ENCODE results near the gene GARIN5B. TPM values are rescaled to one million over a fixed set of nuclear protein-coding genes. Genes with fewer than 3 reads are reported as not detected.

Gene GARIN5B
- not detected in 2 replicates for total RNA-seq

DNA sequence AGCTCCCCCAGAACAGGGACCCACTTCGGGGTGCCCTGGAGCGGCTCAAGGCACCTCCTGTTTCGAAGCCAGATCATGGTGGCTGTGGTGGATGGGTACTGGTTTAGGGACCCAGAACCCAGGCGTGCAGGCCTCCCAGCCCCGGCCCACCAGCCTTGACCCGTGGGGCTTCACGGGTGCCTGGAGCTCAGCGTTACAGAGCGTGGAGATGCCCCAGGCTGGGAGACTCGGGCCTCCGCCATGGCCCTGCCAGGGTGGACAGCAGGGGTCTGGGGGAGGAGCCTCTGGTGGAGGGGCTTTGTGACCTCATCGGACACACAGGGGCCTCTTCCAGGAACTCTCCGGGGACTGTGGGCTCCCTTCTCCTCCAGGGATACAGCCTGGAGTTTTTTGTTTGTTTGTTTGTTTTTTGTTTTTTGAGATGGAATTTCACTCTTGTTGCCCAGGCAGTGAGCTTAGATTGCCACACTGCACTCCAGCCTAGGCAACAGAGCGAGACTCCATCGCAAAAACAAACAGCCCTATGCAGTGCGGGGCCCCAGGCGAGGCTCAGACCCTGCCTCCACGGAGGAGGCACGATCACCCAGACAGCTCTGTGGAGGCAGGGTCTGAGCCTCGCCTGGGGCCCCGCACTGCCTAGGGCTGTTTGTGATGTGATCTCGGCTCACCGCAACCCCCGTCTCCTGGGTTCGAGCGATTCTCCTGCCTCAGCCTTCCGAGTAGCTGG, at the start of gene GARIN5B:
TSS of gene GARIN5B (minus strand) at position 271 of the 727 bp plus-strand sequence. CDS start at position 77, 194 bp downstream.

DNA sequence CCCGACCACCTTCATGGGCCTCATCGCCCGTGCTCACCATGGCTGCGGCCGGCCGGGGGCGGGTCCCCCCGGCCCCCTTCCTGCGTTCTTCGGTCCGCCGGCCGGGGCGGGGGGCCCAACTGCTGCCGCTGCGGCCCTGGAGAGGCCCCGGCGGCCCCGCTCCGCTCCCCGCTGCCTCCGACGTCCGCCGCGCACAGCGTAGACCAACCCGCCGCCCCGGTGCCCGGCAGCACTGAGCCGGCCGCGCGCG, 44.4 kb upstream of the GARIN5B start, which contains the start of gene UBE2S:
TSS of gene UBE2S (minus strand) at position 239 of the 250 bp plus-strand sequence. CDS start at position 40, 199 bp downstream.

DNA sequence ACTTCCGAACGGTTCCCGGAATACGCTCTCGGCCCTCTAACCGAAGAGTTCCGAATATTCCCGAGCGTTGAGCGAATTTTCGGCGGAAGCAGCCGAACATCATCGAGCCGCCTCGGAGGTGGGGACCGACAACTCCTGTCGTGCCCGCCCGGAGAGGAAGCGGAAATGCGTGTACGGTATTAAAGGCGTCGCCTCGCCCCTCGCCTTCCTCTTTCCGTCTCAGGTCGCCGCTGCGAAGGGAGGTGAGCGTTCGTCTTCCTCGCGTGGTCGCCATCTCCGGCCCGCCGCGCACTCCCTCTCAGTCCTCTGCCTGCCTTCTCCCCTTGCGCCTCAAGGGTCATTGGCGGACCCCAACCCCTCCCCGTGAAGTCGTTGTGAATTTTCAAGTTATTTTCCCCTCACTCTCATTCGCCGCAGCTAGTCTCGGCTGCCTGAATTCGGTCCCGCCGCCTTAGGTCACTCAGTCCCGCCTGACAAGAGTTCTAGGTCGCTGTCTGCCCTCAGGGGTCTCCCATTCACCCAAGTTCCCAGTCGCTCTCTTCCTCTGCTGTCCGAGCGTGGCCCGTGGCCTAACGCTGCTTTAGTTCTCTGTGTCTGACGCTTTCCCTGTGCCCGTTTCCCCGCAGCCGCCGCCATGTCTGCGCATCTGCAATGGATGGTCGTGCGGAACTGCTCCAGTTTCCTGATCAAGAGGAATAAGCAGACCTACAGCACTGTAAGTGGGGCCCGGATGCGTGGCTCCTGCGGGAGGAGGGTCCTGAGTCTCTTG, 22.8 kb upstream of the GARIN5B start, which contains the start of gene RPL28:
TSS of gene RPL28 (plus strand) at position 209 of the 769 bp plus-strand sequence. CDS start at position 635, 426 bp downstream.

DNA sequence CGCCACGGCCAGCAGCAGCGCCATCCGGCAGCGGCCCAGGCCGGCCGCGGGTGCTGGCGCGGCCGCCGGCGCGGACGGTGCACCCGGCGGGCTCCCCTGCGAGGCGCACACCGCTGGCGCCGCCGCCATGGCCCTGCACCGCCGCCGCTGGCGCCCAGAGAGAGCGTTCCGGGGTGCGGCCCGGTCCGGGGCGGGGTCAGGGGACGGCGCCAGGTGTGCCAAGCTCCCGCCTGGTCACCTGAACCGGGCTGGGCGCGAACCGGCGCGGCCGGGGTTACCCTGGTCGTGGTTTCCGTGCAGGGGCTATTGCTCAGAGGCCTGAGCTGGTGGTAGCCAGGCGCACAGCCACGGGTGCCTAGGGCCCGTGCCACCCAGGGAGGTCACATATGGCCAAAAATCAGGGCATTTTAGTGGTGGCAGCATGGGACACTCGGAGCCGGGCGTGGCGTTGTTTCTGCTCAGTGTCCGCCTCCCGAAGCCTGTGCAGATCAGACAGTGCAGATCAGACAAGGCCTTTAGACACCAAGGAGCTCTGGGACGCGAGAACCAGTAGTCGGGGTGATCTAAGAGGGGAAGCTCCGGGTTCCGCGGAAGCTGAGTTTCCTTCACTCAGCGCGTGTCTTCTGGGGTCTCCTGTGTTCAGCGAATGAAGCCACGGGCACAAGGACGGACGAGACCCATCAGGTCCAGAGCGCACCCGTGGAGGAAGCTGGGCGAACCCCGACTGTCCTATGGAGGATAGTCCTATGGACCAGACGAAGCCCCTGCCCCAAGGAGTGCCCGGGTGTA, 21.3 kb upstream of the GARIN5B start, which contains the start of gene TMEM238:
TSS of gene TMEM238 (minus strand) at position 162 of the 789 bp plus-strand sequence. CDS start at position 129, 33 bp downstream.

DNA sequence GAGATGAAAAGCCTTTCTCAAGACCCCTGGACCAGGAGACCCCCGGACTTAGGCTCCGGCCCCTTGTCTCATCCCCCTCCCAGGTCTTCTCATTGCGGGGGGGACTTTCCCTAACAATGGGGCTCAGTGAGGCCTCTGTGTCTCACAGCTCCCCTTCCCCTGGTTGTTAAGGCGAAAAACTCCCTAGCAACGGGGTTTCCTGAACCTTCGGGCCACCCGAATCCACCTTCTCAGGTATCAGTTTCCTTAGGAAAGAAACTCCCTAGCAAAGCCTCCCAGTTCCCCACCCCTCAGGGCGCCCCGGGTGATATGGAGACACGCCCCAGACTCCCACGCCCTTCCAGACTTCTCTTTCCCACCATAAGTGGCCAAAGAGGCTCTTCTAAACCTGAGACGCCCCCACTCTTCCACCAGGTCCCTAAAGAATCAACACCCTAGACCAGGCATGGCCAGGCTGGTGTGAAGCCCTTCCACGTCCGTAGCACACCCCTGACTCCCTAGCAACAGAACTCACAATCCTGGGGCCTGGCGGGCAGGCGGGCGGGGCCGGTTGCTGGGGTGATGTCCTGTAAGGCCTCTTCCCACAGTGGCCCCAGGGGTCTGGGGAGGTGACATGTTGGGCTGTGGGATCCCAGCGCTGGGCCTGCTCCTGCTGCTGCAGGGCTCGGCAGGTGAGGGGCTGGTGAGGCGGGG, 13.3 kb upstream of the GARIN5B start, which contains the start of gene TMEM190:
TSS of gene TMEM190 (plus strand) at position 586 of the 693 bp plus-strand sequence. CDS start at position 614, 28 bp downstream.

DNA sequence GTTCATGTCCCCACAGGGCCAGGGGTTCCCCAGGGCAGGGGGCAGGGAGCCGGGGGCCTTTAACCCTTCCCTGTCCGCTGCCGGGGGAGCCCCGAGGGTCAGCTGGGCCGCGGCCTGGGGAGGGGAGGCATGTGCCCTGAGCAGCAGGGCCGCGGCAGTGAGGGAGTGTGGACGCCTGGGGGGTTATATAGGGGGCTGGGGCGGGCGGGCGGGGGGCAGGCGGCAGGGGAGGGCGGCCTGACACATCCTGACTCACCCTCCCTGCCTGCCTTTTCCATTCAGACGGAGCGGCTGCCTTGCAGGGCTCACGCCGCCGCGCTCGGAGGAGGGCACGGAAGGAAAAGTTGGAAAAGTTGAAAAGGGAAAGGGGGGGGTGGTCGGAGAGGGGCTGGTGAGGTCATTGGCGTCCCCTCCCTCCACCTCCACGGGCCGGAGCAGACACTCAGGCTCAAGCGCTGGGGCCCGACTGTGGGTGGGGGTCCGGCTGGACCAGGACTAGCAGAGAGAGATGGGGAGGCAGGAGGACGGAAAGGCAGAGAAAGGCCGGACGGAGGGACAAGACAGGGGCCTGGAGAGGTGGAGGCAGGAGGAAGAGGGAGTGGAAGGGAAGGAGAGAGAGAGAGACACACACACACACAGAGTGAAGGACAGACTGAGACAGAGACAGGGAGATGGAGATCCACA, 7.4 kb upstream of the GARIN5B start, which contains the start of gene IL11:
TSS of gene IL11 (minus strand) at position 159 of the 684 bp plus-strand sequence. CDS start at position 6, 153 bp downstream.

DNA sequence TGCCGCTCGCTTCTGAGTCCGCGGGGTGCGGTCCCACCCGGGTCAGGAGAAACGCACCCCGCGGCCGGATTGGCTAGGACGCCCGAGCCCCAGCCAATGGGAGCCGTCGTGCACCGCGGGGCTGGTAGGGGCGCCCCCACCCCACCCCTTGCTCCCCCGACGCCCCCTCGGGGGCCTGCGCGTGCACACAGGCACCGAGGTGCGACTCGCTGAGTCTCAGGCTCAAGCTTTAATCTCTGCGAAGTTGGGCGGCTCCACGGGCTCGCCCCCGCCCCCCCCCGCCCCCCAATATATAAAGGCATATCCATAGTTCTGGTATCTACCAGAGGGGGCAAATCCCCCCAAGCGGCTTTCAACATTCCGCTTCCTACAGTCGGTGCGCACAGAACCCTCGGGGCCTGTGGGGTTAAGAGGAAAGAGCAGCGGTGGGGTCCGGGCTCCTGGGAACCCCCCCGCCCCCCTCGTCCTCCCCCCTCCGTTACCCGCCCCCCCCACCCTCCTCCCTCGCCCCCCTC, 8.3 kb downstream of the GARIN5B start, which contains the start of gene COX6B2:
TSS of gene COX6B2 (minus strand) at position 22 of the 515 bp plus-strand sequence. CDS start 198 bp downstream, outside the sequence.

DNA sequence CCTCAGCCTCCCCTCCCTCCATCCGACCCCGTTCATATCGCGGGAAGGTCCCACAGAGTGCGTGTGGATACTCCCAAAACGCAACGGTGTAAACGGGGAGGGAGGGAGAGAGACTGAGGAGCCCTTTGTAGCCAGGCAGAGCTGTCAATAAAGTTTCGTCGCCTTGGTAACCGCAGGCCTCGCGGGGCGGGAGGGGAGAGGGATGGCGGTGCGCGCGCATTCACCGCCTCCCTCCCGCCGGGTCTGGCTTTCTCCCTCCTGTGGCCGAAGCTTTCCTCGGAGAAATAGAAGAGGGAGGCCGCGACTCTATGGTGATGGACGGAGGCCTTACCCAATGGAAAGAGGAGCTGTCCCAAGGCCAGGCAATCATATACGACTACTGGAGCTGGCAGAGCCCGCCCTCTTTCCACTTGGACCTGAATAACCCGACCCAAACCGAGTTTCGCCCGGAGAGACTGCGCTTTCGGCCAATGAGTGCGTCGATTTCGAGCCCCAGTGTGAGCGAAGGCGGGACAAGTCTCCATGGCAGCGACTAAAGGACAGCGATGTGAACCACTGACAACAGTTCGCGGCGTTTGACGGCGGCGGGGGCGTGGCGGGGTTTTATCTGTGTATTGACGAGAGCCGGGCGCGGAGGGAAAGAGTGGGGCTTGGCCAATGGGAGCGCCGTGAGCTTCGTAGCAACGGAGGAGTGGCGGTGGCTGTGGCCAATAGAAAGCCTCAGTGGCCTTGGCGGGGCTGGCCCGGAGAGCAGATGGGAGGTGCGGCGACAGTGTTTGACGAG, 23.8 kb downstream of the GARIN5B start, which contains the start of gene KMT5C:
TSS of gene KMT5C (plus strand) at position 772 of the 784 bp plus-strand sequence. CDS start 2,061 bp downstream, outside the sequence.

DNA sequence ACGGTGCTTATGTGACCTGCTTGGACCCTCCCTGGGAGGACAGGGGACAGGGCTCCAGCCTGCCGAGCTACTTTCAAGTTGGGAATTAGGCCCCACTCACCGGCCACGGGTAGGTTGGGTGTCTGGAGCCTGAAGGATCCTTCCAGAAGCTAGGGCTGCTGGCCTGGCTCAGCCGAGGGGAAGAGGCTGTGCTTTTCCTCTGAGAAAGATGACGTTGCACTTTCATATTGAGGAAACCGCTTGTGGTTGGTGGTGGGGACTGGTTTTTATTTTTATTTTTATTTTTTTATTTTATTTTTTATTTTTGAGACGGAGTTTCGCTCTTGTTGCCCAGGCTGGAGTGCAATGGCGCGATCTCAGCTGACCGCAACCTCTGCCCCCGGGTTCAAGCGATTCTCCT, 37.9 kb downstream of the GARIN5B start, which contains the start of gene TMEM150B:
TSS of gene TMEM150B (minus strand) at position 170 of the 400 bp plus-strand sequence. CDS start 4,305 bp downstream, outside the sequence.

Other genes starting within 250 kb of the GARIN5B start
- 58.8 and 64.1 TPM in 2 replicates for gene PPP1R12C, start 245.6 kb downstream of the GARIN5B start, total RNA-seq
- 0.79 and 3.1 TPM in 2 replicates for gene TNNT1, start 214.1 kb downstream of the GARIN5B start, total RNA-seq
- not detected in 2 replicates for gene TNNI3, start 205.5 kb downstream of the GARIN5B start, total RNA-seq
- gene DNAAF3, start 196.6 kb downstream of the GARIN5B start, total RNA-seq = 0.79 and 1.8 TPM in 2 replicates
- not detected in 2 replicates for gene SYT5, start 183.0 kb downstream of the GARIN5B start, total RNA-seq
- gene PTPRH, start 153.8 kb downstream of the GARIN5B start, total RNA-seq = 3.1 and 5.3 TPM in 2 replicates
- 0.27 and 1.7 TPM in 2 replicates for gene TMEM86B, start 134.5 kb downstream of the GARIN5B start, total RNA-seq
- gene PPP6R1, start 104.2 kb downstream of the GARIN5B start, total RNA-seq = 44.7 and 51.5 TPM in 2 replicates
- 44.3 and 63.8 TPM in 2 replicates for gene HSPBP1, start 83.2 kb downstream of the GARIN5B start, total RNA-seq
- gene BRSK1, start 79.3 kb downstream of the GARIN5B start, total RNA-seq = 0.25 and 0.27 TPM in 2 replicates
- gene TMEM150B, start 37.9 kb downstream of the GARIN5B start, total RNA-seq = not detected in 2 replicates
- gene KMT5C, start 23.4 kb downstream of the GARIN5B start, total RNA-seq = 6.3 and 6.6 TPM in 2 replicates
- gene COX6B2, start 8.5 kb downstream of the GARIN5B start, total RNA-seq = not detected in 2 replicates
- not detected in 2 replicates for gene IL11, start 7.2 kb upstream of the GARIN5B start, total RNA-seq
- gene TMEM190, start 13.6 kb upstream of the GARIN5B start, total RNA-seq = not detected in 2 replicates
- not detected in 2 replicates for gene TMEM238, start 21.0 kb upstream of the GARIN5B start, total RNA-seq
- 251 and 353 TPM in 2 replicates for gene RPL28, start 22.7 kb upstream of the GARIN5B start, total RNA-seq
- gene UBE2S, start 44.5 kb upstream of the GARIN5B start, total RNA-seq = 153 and 158 TPM in 2 replicates
- not detected in 2 replicates for gene SHISA7, start 80.0 kb upstream of the GARIN5B start, total RNA-seq
- 73.3 and 78.3 TPM in 2 replicates for gene ISOC2, start 98.4 kb upstream of the GARIN5B start, total RNA-seq
- gene C19orf85, start 101.5 kb upstream of the GARIN5B start, total RNA-seq = not detected in 2 replicates
- 3.9 and 8.3 TPM in 2 replicates for gene ZNF628, start 113.4 kb upstream of the GARIN5B start, total RNA-seq
- gene NAT14, start 121.9 kb upstream of the GARIN5B start, total RNA-seq = 15.4 and 16.5 TPM in 2 replicates
- gene SSC5D, start 125.2 kb upstream of the GARIN5B start, total RNA-seq = 0.27 and 0.74 TPM in 2 replicates
- gene SBK2, start 173.9 kb upstream of the GARIN5B start, total RNA-seq = not detected in 2 replicates
- gene SBK3, start 182.3 kb upstream of the GARIN5B start, total RNA-seq = 0.27 and 0.39 TPM in 2 replicates
- gene ZNF579, start 217.6 kb upstream of the GARIN5B start, total RNA-seq = 4.7 and 6.4 TPM in 2 replicates
- 3.1 and 6.0 TPM in 2 replicates for gene FIZ1, start 236.3 kb upstream of the GARIN5B start, total RNA-seq
- gene ZNF524, start 237.0 kb upstream of the GARIN5B start, total RNA-seq = 21.8 and 29.8 TPM in 2 replicates
- 1.8 and 2.7 TPM in 2 replicates for gene ZNF865, start 242.4 kb upstream of the GARIN5B start, total RNA-seq

Data from mammary microvascular endothelial cell (primary cell).